Esophagus squamous epithelium (tissue), 4 donors: Measurements from ENCODE around the gene GABRR2.

Experiments
- CTCF ChIP-seq, 6 experiments: fragments of 450-650 bp in 4 of 6; fragments of 200-600 bp in 2 of 6; sonication (generic) in 2 of 6; IDR thresholded peaks; one replicate each; pipeline ENCODE4 v1.5.1; 2016 to 2019; ENCODE audit warnings: antibody characterized with exemption in 6 of 6, mild to moderate bottlenecking in 4 of 6, moderate library complexity in 4 of 6
- POLR2A ChIP-seq, 4 donors: fragments of 450-650 bp; IDR thresholded peaks; one replicate each; pipeline ENCODE4 v1.6.1; 2017; ENCODE audit warnings: antibody characterized with exemption in 4 of 4, mild to moderate bottlenecking in 4 of 4, moderate library complexity in 3 of 4

- no peak for TF ChIP-seq CTCF (IDR thresholded peaks at IDR 0.05)
- no peak for TF ChIP-seq POLR2A (IDR thresholded peaks at IDR 0.05)
Measured at GRCh38 chr6:89360415-89360999, 45.4 kb upstream of the GABRR2 start.
